GM21786 (cell line): ENCODE measurements around the gene WTIP.
"Not testable (repeated sequence)": the region's sequence is repeated elsewhere in the genome, so short reads cannot be mapped to it uniquely, and the experiment has no call there.

Source experiments
- ATAC-seq: cut with Tn5 transposase; IDR thresholded peaks from one replicate; pipeline ENCODE4 v1.9.1; 2021; ENCODE audit not compliant: unreplicated experiment

WTIP gene

GRCh38 chr19:34480971-34481841 is at the start of gene WTIP:
TSS of gene WTIP (plus strand) at chr19:34481758. CDS start at chr19:34481975, 217 bp downstream.
- ATAC-seq = no peak

GRCh38 chr19:34432797-34433196 is 48.8 kb upstream of the WTIP start:
- no peak for ATAC-seq

DNA sequence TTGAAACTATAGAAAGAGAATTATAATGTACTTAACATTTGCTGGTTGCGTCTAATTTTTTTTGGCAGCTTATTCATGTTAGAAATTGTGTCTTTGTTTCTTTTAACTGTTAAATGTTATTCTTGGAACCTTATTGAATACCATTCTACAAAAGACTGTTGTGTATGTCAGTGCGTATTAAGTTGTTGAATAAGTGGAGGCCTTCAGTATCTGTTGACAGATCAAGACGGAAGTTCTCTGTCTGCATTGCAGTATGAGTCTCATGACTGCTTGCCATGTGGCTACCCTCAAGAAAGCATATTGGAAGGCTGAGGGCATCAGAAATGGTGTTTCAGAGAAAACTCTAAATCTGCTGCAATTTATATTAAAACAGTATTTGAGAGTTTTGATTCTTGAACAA is 44.8 kb upstream of the WTIP start:
- ATAC-seq = no peak

DNA sequence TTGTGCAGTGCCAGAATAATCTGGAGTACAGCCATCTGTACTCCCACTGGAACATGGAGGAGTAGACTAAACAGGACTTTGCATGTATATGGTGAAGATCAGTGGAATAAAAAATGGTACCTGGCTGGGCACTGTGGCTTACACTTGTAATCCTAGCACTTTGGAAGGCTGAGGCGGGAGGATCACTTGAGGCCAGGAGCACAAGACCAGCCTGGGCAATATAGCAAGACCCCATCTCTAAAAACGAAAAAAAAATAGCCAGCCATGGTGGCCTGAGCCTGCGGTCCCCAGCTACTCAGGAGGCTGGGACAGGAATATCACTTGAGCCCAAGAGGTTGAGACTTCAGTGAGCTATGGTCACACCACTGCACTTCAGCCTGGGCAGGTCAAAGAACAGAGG is 33.4 kb upstream of the WTIP start:
- ATAC-seq = no peak

GRCh38 chr19:34452723-34453122 is 28.8 kb upstream of the WTIP start:
- ATAC-seq = no peak

GRCh38 chr19:34454091-34454490 is 27.5 kb upstream of the WTIP start:
- no peak for ATAC-seq

DNA sequence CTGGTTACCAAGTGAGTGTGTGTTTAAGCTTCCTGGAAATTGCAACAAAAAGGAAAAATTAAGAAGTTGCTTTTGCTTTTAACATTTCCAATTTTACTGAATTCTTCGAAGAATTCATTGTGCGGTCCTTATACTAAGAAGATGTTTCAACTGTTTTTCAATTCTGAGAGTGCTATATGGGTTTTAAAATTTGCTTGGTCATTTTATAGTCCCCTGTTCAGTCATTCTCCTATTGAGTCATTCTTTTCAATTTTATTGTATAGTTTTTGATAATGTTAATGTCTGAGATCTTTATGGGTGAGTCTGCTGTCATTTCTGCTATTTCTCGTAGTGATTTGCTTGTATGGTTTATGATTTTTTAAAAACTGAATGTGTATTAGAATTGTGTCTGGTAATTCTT is 26.9 kb upstream of the WTIP start:
- no peak for ATAC-seq

GRCh38 chr19:34455783-34456480 is 25.6 kb upstream of the WTIP start:
- not testable (repeated sequence) for ATAC-seq

DNA sequence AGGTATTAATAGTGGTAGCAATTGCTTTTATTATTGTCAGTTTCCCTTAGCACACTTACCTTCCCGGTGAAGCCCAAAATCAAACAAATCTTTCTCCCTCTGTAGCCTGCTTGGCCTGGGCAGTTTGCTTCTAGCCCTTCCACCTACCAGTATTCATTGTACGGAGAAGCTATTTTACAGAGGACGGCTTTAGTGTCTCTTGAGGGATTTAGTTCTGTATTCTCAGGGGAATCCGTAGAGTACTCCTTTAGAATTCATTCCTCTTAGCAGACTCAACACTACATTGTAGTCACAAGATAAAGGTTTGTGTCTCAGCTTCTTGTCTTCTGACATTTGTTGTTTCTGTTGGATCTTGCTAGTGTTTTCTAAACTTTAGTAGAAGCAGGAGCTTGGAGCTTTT is 24.1 kb upstream of the WTIP start:
- ATAC-seq = no peak

GRCh38 chr19:34458677-34459076 is 22.9 kb upstream of the WTIP start:
- no peak for ATAC-seq

GRCh38 chr19:34459614-34460013 is 21.9 kb upstream of the WTIP start:
- no peak for ATAC-seq

GRCh38 chr19:34461375-34462100 is 20.0 kb upstream of the WTIP start:
- no peak for ATAC-seq

DNA sequence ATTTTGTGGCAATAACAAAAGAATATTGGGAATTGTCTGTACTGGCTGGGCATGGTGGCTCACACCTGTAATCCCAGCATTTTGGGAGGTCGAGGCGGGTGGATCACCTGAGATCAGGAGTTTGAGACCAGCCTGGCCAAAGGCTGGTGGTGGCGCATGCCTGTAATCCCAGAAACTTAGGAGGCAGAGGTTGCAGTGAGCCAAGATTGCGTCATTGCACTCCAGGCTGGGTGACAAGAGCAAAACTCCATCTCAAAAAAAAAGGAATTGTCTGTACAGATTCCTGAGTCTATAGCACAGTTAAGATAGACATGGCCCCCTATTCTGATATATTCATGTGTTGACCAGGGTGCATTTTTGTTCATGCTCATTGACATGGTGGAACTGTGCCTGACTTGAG is 16.8 kb upstream of the WTIP start:
- not testable (repeated sequence) for ATAC-seq

DNA sequence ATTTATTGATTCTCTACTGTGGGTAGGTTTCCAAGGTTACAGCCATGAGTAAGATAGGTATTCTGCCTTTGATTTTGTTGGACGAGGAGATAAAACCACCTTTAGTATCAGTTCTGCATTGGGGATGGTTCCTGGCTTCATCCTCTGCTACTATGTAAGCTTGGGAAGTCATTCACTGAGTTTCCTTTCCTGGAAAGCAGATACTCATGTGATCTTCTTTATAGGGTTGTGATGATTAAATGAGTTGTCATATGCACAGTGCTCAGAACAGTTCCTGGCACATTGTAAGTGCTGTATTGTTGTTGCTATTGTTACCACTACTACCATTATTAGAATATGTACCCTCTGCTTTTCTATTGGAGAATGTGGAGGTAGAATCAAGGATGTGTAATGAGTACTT is 13.1 kb upstream of the WTIP start:
- no peak for ATAC-seq

- not testable (repeated sequence) for ATAC-seq
Observed at GRCh38 chr19:34469026-34469425, 12.5 kb upstream of the WTIP start.

DNA sequence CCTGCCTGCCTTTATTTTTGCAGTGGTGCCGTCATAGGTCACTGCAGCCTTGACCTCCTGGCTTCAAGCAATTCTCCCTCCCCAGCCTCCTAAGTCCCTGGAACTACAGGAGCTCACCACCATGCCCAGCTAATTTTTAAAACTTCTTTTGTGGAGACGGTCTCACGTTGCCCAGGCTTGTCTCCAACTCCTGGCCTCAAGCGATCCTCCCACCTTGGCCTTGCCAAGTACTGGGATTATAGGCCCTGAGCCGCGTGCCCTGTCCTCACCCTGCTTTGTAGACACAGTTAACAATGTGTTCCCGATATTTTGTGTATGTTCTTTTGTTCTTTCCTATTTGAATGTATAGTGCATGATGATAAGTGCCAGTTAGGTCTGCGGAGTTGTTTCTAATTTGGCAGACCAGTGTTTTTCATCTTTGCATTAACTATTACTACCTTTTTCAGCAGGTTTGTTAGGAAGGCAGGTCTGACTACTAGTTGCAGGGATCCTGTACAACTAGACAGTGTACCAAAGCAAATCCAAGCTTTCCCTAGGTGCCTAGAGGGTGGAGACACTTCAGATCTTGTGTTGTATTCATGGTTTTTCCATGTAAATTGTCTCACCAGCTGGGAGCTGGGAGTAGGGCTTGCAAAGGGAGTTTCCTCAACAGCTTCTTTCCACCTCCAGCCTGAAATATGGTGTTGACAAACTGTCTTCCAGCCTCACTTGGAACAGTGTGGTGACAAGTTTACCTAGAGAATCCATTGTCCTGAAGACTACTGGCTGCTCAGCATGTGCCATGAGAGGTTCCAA is 9.5 kb upstream of the WTIP start:
- no peak for ATAC-seq

GRCh38 chr19:34474233-34474989 is 7.1 kb upstream of the WTIP start:
- no peak for ATAC-seq

- no peak for ATAC-seq
Observed at GRCh38 chr19:34475026-34475974, 6.3 kb upstream of the WTIP start.

GRCh38 chr19:34475975-34476594 is 5.5 kb upstream of the WTIP start:
- no peak for ATAC-seq
